Measurements from ENCODE around the gene KIR3DL3. TPM values are rescaled to one million over a fixed set of nuclear protein-coding genes. Genes with fewer than 3 reads are reported as not detected.

Gene KIR3DL3
- total RNA-seq, 1 donor from 2014 or later: not detected

- peak; percentile 18 for DNase-seq (ENCODE audit: low spot score)
Measured at GRCh38 chr19:54775830-54776229, 51.6 kb downstream of the KIR3DL3 start.

GRCh38 chr19:54777851-54778250 is 53.6 kb downstream of the KIR3DL3 start:
- peak; percentile 16 for DNase-seq (ENCODE audit: low spot score)

GRCh38 chr19:54778896-54779295 is 54.7 kb downstream of the KIR3DL3 start:
- peak; percentile 43 for DNase-seq (ENCODE audit: low spot score)

GRCh38 chr19:54782916-54783315 is 58.7 kb downstream of the KIR3DL3 start:
- DNase-seq (ENCODE audit: low spot score): peak; percentile 57

Other genes with a start within 250 kb of the KIR3DL3 start
- 1.7 TPM for gene LAIR2, start 221.6 kb upstream of the KIR3DL3 start, total RNA-seq
- 10.0 TPM for gene LILRA2, start 150.7 kb upstream of the KIR3DL3 start, total RNA-seq
- gene LILRA1, start 130.8 kb upstream of the KIR3DL3 start, total RNA-seq: 3.7 TPM
- gene LILRB1, start 94.0 kb upstream of the KIR3DL3 start, total RNA-seq: 10.5 TPM
- 14.2 TPM for gene LILRB4, start 61.5 kb upstream of the KIR3DL3 start, total RNA-seq
- not detected for gene KIR2DL3, start 14.1 kb downstream of the KIR3DL3 start, total RNA-seq
- not detected for gene KIR2DL1, start 45.4 kb downstream of the KIR3DL3 start, total RNA-seq
- 0.22 TPM for gene KIR2DL4, start 79.2 kb downstream of the KIR3DL3 start, total RNA-seq
- gene KIR3DL1, start 92.0 kb downstream of the KIR3DL3 start, total RNA-seq: not detected
- not detected for gene KIR2DS4, start 108.2 kb downstream of the KIR3DL3 start, total RNA-seq
- not detected for gene KIR3DL2, start 126.0 kb downstream of the KIR3DL3 start, total RNA-seq
- 16.3 TPM for gene FCAR, start 149.8 kb downstream of the KIR3DL3 start, total RNA-seq
- gene NCR1, start 181.7 kb downstream of the KIR3DL3 start, total RNA-seq: 0.51 TPM
- gene NLRP7, start 223.1 kb downstream of the KIR3DL3 start, total RNA-seq: not detected
- gene NLRP2, start 241.9 kb downstream of the KIR3DL3 start, total RNA-seq: 0.55 TPM

All from mesenteric fat pad (tissue), 1 donor.